HepG2 (cell line): ENCODE data around the gene PALM. TPM values are rescaled to one million over a fixed set of nuclear protein-coding genes. Genes with fewer than 3 reads are reported as not detected.
"Not testable (repeated sequence)": the region's sequence is repeated elsewhere in the genome, so short reads cannot be mapped to it uniquely, and the experiment has no call there.

Experiments
- ATAC-seq: fragments of 200-7000 bp; cut with Tn5 transposase; 3 replicates; pipeline ENCODE4 v1.9.1; 2020; ENCODE audit warnings: mild to moderate bottlenecking, moderate library complexity
- BruUV-seq: library from RNA; stranded (reverse); fragments of 400-500 nt; replicated peaks from 2 replicates; lab custom pipeline; 2021; lab: Mats Ljungman, UMichigan
- CTCF ChIA-PET: fragments of 300-600 bp; formaldehyde crosslinking; extraction: SDS; loops from one replicate; lab custom pipeline; 2021; ENCODE audit warnings: low total read pairs, inconsistent platforms, low intra/inter-chr PET ratio; lab: Yijun Ruan, JAX
- POLR2A ChIA-PET: fragments of 350-600 bp; sonication (Branson Sonifier 250); formaldehyde crosslinking; loops from one replicate; lab custom pipeline; 2020; ENCODE audit warnings: antibody characterized with exemption, inconsistent platforms; lab: Yijun Ruan, JAX
- DNase-seq: peaks from one replicate; pipeline ENCODE4 v3.0.0-alpha.2; 2015; ENCODE audit warnings: low spot score
- FAIRE-seq: peaks from 3 replicates; lab custom pipeline; 2011; peaks lifted over from hg19 to GRCh38; lab: Jason Lieb, UNC
- H2AFZ ChIP-seq: one replicate; pipeline ENCODE4 v1.6.1; 2011; ENCODE audit warnings: low read length, inconsistent platforms
- H3K27ac ChIP-seq: fragments of 300-600 bp; 3 replicates; pipeline ENCODE4 v1.8.0; 2011; ENCODE audit warnings: mixed run types, mild to moderate bottlenecking, mixed read lengths, low read length, inconsistent platforms; ENCODE audit not compliant: insufficient read depth; ENCODE audit errors: extremely low read length
- H3K27me3 ChIP-seq, 2 experiments: fragments of 200-600 bp in 1 of 2; 2 replicates in 1 of 2; 3 replicates in 1 of 2; pipeline versions ENCODE4 v1.6.0 to v1.8.0; 2011; ENCODE audit warnings: low read length in 2 of 2, mild to moderate bottlenecking in 2 of 2, moderate library complexity in 2 of 2, inconsistent platforms in 1 of 2; ENCODE audit not compliant: insufficient read depth in 2 of 2, control insufficient read depth in 1 of 2
- H3K36me3 ChIP-seq, 2 experiments: fragments of 200-600 bp in 1 of 2; replicated peaks in 1 of 2; 2 replicates in 1 of 2; 3 replicates in 1 of 2; pipeline versions ENCODE4 v1.5.1 to v1.8.0; 2011; ENCODE audit warnings: low read length in 2 of 2, inconsistent platforms in 1 of 2; ENCODE audit not compliant: insufficient read depth in 2 of 2, control insufficient read depth in 1 of 2
- H3K4me1 ChIP-seq: 2 replicates; pipeline ENCODE4 v1.5.1; 2012; ENCODE audit warnings: low read length, inconsistent platforms; ENCODE audit not compliant: insufficient read depth
- H3K4me2 ChIP-seq: 2 replicates; pipeline ENCODE4 v1.6.0; 2011; ENCODE audit warnings: low read depth, low read length, inconsistent platforms
- H3K4me3 ChIP-seq, 3 experiments: fragments of 200-600 bp in 1 of 3; sonication (generic), shearing (Covaris generic) in 1 of 3; replicated peaks in 1 of 3; 2 replicates each; pipeline ENCODE4 v1.5.1; 2011 to 2016; ENCODE audit warnings: low read length in 3 of 3, inconsistent platforms in 2 of 3, low read depth in 2 of 3, mild to moderate bottlenecking in 2 of 3, control low read depth in 1 of 3, mixed read lengths in 1 of 3; ENCODE audit not compliant: insufficient read depth in 1 of 3
- H3K79me2 ChIP-seq: one replicate; pipeline ENCODE4 v1.6.1; 2011; ENCODE audit warnings: low read length, inconsistent platforms; ENCODE audit not compliant: insufficient read depth
- H3K9ac ChIP-seq: 2 replicates; pipeline ENCODE4 v1.6.0; 2011; ENCODE audit warnings: mild to moderate bottlenecking, low read depth, low read length, inconsistent platforms; ENCODE audit not compliant: insufficient read depth
- H3K9me3 ChIP-seq: 2 replicates; pipeline ENCODE4 v1.5.1; 2012; ENCODE audit warnings: mild to moderate bottlenecking, low read length
- H4K20me1 ChIP-seq: 2 replicates; pipeline ENCODE4 v1.6.0; 2011; ENCODE audit warnings: inconsistent platforms, mild to moderate bottlenecking, low read length, moderate library complexity; ENCODE audit not compliant: insufficient read depth
- BCL6 ChIP-seq: IDR thresholded peaks from 2 replicates; pipeline ENCODE4 v1.6.1; 2016; ENCODE audit warnings: missing genetic modification reagents, missing compliant biosample characterization
- CREM ChIP-seq, 2 experiments: sonication (generic) in 1 of 2; formaldehyde crosslinking in 1 of 2; IDR thresholded peaks; 2 replicates each; pipeline versions ENCODE4 v1.4.0 to v1.6.1; 2016 to 2020; ENCODE audit warnings: antibody characterized with exemption in 1 of 2, mild to moderate bottlenecking in 1 of 2, missing genetic modification reagents in 1 of 2
- FOXO1 ChIP-seq: sonication (generic); formaldehyde crosslinking; IDR thresholded peaks from 2 replicates; pipeline ENCODE4 v1.4.0; 2020; ENCODE audit warnings: missing genetic modification reagents
- HNF4A ChIP-seq: sonication (generic); formaldehyde crosslinking; IDR thresholded peaks from 2 replicates; pipeline ENCODE4 v1.4.0; 2020; ENCODE audit warnings: missing genetic modification reagents
- HNF4G ChIP-seq, 2 experiments: sonication (generic) in 1 of 2; formaldehyde crosslinking in 1 of 2; IDR thresholded peaks; 2 replicates each; pipeline versions ENCODE4 v1.4.0 to v1.6.1; 2011 to 2020; ENCODE audit warnings: borderline replicate concordance in 2 of 2, low read depth in 2 of 2, mild to moderate bottlenecking in 2 of 2, low read length in 1 of 2, missing genetic modification reagents in 1 of 2, moderate library complexity in 1 of 2
- MED1 ChIP-seq: sonication (generic); formaldehyde crosslinking; IDR thresholded peaks from 2 replicates; pipeline ENCODE4 v1.4.0; 2020; ENCODE audit warnings: missing genetic modification reagents
- MEF2D ChIP-seq: sonication (generic); formaldehyde crosslinking; IDR thresholded peaks from 2 replicates; pipeline ENCODE4 v1.5.1; 2020; ENCODE audit warnings: mild to moderate bottlenecking, missing genetic modification reagents
- THAP11 ChIP-seq: IDR thresholded peaks from 2 replicates; pipeline ENCODE4 v1.6.1; 2016; ENCODE audit warnings: missing biosample characterization, missing genetic modification reagents
- WGBS: methylation state at CpG from one replicate; pipeline ENCODE4 v1.1.6; 2017; ENCODE audit warnings: low lambda C conversion rate; 5-methylcytosine and 5-hydroxymethylcytosine counted together
- in situ Hi-C: cut with HindIII; loops from 2 replicates; pipeline ENCODE4 v1.10.0; 2017; ENCODE audit warnings: low pct_unique_long_range_greater_than_20kb; ENCODE audit not compliant: extremely low pct_ligation_motif_present
- intact Hi-C: fragments of 100-400 bp; cut with micrococcal nuclease; formaldehyde crosslinking; loops from one replicate; pipeline ENCODE4 v1.10.0; 2022; ENCODE audit not compliant: unreplicated experiment
- polyA plus RNA-seq, 8 experiments: library from polyadenylated mRNA; depleted of rRNA in 3 of 8; stranded (reverse) in 7 of 8; unstranded in 1 of 8; fragments of >200 nt; fragmentation: Illumina TruSeq in 4 of 8; extraction: Trizol in 4 of 8; gene quantifications; 2 replicates each; pipeline versions ENCODE4 v1.2.1 to v1.2.3, GENCODE V29; 2011 to 2016; ENCODE audit warnings: low read depth in 4 of 8, missing spikeins in 1 of 8, mixed read lengths in 1 of 8; ENCODE audit not compliant: insufficient read depth in 1 of 8
- total RNA-seq, 5 experiments: library from RNA; depleted of rRNA; stranded (reverse); fragments of >200 nt; fragmentation: Illumina TruSeq; extraction: Trizol; gene quantifications; 2 replicates each; pipeline ENCODE4 v1.2.3, GENCODE V29; 2016; ENCODE audit warnings: low read depth in 1 of 5
- TF ChIP-seq, protein P1 (sequence below): IDR thresholded peaks from 2 replicates; pipeline ENCODE4 v1.6.1; 2012; ENCODE audit warnings: inconsistent platforms
- TF ChIP-seq, protein P2 (sequence below): IDR thresholded peaks from 2 replicates; pipeline ENCODE4 v1.6.1; 2016
- TF ChIP-seq, protein P3 (sequence below): sonication (generic); formaldehyde crosslinking; IDR thresholded peaks from 2 replicates; pipeline ENCODE4 v1.5.1; 2020; ENCODE audit warnings: missing genetic modification reagents, mild to moderate bottlenecking, borderline replicate concordance
- TF ChIP-seq, protein P4 (sequence below), 2 experiments: sonication (generic) in 1 of 2; formaldehyde crosslinking in 1 of 2; IDR thresholded peaks; 2 replicates each; pipeline versions ENCODE4 v1.6.1 to v1.9.0; 2014 to 2022; ENCODE audit warnings: antibody characterized with exemption in 1 of 2, borderline replicate concordance in 1 of 2, inconsistent platforms in 1 of 2, low read depth in 1 of 2, missing genetic modification reagents in 1 of 2

The PALM gene
- total and polyA plus RNA-seq, 2 of the 13 experiments (the other 11 are each of a cell fraction or from before 2014, with no cell fraction given), result 4.0 to 9.7 TPM

DNA sequence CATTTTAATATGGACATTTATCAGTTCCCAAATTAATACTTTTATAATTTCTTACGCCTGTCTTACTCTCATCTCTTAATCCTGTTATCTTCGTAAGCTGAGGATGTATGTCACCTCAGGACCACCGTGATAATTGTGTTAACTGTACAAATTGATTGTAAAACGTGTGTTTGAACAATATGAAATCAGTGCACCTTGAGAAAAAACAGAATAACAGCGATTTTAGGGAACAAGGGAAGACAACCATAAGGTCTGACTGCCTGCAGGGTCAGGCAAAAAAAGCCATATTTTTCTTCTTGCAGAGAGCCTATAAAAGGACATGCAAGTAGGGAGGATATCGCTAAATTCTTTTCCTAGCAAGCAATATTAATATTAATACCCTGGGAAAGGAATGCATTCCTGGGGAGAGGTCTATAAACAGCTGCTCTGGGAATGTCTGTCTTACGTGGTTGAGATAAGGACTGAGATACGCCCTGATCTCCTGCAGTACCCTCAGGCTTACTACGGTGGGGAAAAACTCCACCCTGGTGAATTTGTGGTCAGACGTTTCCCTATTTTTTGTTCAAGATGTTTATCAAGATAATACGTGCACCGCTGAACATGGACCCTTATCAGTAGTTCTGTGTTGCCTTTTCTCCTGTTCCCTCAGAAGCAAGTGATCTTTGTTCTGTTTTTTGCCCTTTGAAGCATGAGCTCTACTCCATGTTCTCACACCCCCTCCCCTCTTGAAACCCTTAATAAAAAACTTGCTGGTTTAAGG is 39.9 kb upstream of the PALM start:
- DNase-seq (peak; percentile 84), FAIRE-seq (peak; percentile 58)
- intact Hi-C loops (loop anchor here (10.0 kb wide), 2 partner anchors 84 to 256 kb away; partner anchors contain the start of genes ARID3A and HCN2), in situ Hi-C loops (loop anchor here (5.0 kb wide), 1 partner anchor 63 kb away; no protein-coding TSS in a partner anchor)
- H3K9me3 ChIP-seq; H2AFZ ChIP-seq; H3K9ac ChIP-seq; ATAC-seq; BruUV-seq; CTCF ChIA-PET; H3K36me3 ChIP-seq; H4K20me1 ChIP-seq; H3K27me3 ChIP-seq; H3K79me2 ChIP-seq; TF ChIP-seq CREM (CRISPR knock-in tag; IDR thresholded peaks at IDR 0.05): not testable (repeated sequence)
- peaks cover 75% of the 10 kb centered on the region for H3K4me1 ChIP-seq
- H3K4me3 ChIP-seq, result peak overlapping the region in 1 of 3 experiments; percentile 18; a peak in 1 of 6 replicates
- POLR2A ChIA-PET, result interaction anchor here (0.7 to 2.8 kb wide), 6 partner anchors 9 to 84 kb away, joined by 3 to 13 read pairs (median 7); no protein-coding TSS in a partner anchor
- H3K4me2 ChIP-seq, result peak overlapping the region; percentile 56
- WGBS, result 20% methylated on average over 12 of the region's 12 CpGs
- H3K27ac ChIP-seq, result peak overlapping the region; percentile 31
- TF ChIP-seq HNF4G (IDR thresholded peaks at IDR 0.05; ENCODE audit: borderline replicate concordance, low read depth, low read length) (peak; percentile 85), HNF4G (CRISPR knock-in tag; IDR thresholded peaks at IDR 0.05; ENCODE audit: borderline replicate concordance, low read depth) (peak; percentile 89; the same call in 1 of the 2 replicates), MEF2D (0 out of 2 replicates have a peak, but pooled peaks have one; percentile 37), FOXO1 (CRISPR knock-in tag) (peak; percentile 71; the same call in 1 of the 2 replicates), CREM (IDR thresholded peaks at IDR 0.05) (peak; percentile 48), HNF4A (peak; percentile 91), THAP11 (CRISPR knock-in tag) (peak; percentile 57), BCL6 (CRISPR knock-in tag) (0 out of 2 replicates have a peak, but pooled peaks have one; percentile 23), MED1 (CRISPR knock-in tag) (peak; percentile 64)
- TF ChIP-seq, protein P1, sequence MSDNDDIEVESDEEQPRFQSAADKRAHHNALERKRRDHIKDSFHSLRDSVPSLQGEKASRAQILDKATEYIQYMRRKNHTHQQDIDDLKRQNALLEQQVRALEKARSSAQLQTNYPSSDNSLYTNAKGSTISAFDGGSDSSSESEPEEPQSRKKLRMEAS, result peak; percentile 30; the same call in 1 of the 2 replicates
- TF ChIP-seq, protein P2, sequence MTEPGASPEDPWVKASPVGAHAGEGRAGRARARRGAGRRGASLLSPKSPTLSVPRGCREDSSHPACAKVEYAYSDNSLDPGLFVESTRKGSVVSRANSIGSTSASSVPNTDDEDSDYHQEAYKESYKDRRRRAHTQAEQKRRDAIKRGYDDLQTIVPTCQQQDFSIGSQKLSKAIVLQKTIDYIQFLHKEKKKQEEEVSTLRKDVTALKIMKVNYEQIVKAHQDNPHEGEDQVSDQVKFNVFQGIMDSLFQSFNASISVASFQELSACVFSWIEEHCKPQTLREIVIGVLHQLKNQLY (CRISPR knock-in tag), result peak; percentile 54; the same call in 1 of the 2 replicates
- TF ChIP-seq, protein P3, sequence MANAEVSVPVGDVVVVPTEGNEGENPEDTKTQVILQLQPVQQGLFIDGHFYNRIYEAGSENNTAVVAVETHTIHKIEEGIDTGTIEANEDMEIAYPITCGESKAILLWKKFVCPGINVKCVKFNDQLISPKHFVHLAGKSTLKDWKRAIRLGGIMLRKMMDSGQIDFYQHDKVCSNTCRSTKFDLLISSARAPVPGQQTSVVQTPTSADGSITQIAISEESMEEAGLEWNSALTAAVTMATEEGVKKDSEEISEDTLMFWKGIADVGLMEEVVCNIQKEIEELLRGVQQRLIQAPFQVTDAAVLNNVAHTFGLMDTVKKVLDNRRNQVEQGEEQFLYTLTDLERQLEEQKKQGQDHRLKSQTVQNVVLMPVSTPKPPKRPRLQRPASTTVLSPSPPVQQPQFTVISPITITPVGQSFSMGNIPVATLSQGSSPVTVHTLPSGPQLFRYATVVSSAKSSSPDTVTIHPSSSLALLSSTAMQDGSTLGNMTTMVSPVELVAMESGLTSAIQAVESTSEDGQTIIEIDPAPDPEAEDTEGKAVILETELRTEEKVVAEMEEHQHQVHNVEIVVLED (CRISPR knock-in tag), result 0 out of 2 replicates have a peak, but pooled peaks have one; percentile 21
- TF ChIP-seq, protein P4, sequence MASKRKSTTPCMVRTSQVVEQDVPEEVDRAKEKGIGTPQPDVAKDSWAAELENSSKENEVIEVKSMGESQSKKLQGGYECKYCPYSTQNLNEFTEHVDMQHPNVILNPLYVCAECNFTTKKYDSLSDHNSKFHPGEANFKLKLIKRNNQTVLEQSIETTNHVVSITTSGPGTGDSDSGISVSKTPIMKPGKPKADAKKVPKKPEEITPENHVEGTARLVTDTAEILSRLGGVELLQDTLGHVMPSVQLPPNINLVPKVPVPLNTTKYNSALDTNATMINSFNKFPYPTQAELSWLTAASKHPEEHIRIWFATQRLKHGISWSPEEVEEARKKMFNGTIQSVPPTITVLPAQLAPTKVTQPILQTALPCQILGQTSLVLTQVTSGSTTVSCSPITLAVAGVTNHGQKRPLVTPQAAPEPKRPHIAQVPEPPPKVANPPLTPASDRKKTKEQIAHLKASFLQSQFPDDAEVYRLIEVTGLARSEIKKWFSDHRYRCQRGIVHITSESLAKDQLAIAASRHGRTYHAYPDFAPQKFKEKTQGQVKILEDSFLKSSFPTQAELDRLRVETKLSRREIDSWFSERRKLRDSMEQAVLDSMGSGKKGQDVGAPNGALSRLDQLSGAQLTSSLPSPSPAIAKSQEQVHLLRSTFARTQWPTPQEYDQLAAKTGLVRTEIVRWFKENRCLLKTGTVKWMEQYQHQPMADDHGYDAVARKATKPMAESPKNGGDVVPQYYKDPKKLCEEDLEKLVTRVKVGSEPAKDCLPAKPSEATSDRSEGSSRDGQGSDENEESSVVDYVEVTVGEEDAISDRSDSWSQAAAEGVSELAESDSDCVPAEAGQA (IDR thresholded peaks at IDR 0.05; ENCODE audit: low read depth), result 0 out of 2 replicates have a peak, but pooled peaks have one; percentile 21
- TF ChIP-seq, protein P4 (CRISPR knock-in tag; IDR thresholded peaks at IDR 0.05; ENCODE audit: borderline replicate concordance), result not testable (repeated sequence)
